WTC11 (cell line): ENCODE measurements around the gene CCDC191. TPM values are rescaled to one million over a fixed set of nuclear protein-coding genes. Genes with fewer than 3 reads are reported as not detected.

Experiments used
- ATAC-seq: fragments of 200-7000 bp; cut with Tn5 transposase; 2 replicates; pipeline ENCODE4 v1.10.0; 2021; ENCODE audit warnings: mild to moderate bottlenecking, moderate library complexity
- CTCF ChIA-PET: fragments of 300-600 bp; sonication (Branson Sonifier 250); formaldehyde crosslinking; loops from one replicate; lab custom pipeline; 2021; ENCODE audit warnings: antibody characterized with exemption; lab: Charles Lee
- POLR2A ChIA-PET: fragments of 350-600 bp; sonication (Branson Sonifier 250); formaldehyde crosslinking; loops from one replicate; lab custom pipeline; 2021; ENCODE audit warnings: antibody characterized with exemption; lab: Charles Lee
- DNase-seq: peaks from one replicate; pipeline ENCODE4 v3.0.0; 2021; ENCODE audit warnings: low spot score
- H3K27ac Mint-ChIP-seq: 2 replicates; pipeline ENCODE4 v1.8.0; 2021; ENCODE audit warnings: mixed read lengths
- H3K27me3 Mint-ChIP-seq: 2 replicates; pipeline ENCODE4 v1.8.0; 2021; ENCODE audit warnings: low read depth, mild to moderate bottlenecking, moderate library complexity, mixed read lengths
- H3K36me3 Mint-ChIP-seq: 2 replicates; pipeline ENCODE4 v1.8.0; 2021; ENCODE audit warnings: mixed read lengths
- H3K4me1 Mint-ChIP-seq: 2 replicates; pipeline ENCODE4 v1.8.0; 2022; ENCODE audit warnings: mixed read lengths
- H3K4me3 Mint-ChIP-seq: 2 replicates; pipeline ENCODE4 v1.8.0; 2021; ENCODE audit warnings: mild to moderate bottlenecking, moderate library complexity, mixed read lengths
- H3K9me3 Mint-ChIP-seq: 2 replicates; pipeline ENCODE4 v1.8.0; 2021; ENCODE audit warnings: mixed read lengths
- ATF1 ChIP-seq: sonication (generic); formaldehyde crosslinking; IDR thresholded peaks from 2 replicates; pipeline ENCODE4 v1.8.1; 2023; ENCODE audit warnings: mild to moderate bottlenecking, moderate library complexity, missing genetic modification reagents
- CREB1 ChIP-seq: sonication (generic); formaldehyde crosslinking; IDR thresholded peaks from 2 replicates; pipeline ENCODE4 v1.8.0; 2023; ENCODE audit warnings: mild to moderate bottlenecking, missing genetic modification reagents
- JAZF1 ChIP-seq: fragments of 250-450 bp; sonication (Bioruptor Pico); IDR thresholded peaks from 2 replicates; pipeline ENCODE4 v1.9.0; 2021; ENCODE audit warnings: moderate library complexity, mild to moderate bottlenecking, inconsistent platforms
- NR1H2 ChIP-seq: sonication (generic); formaldehyde crosslinking; IDR thresholded peaks from 2 replicates; pipeline ENCODE4 v1.9.0; 2021; ENCODE audit warnings: mild to moderate bottlenecking, moderate library complexity, missing genetic modification reagents
- SMAD4 ChIP-seq: sonication (generic); formaldehyde crosslinking; IDR thresholded peaks from 2 replicates; pipeline ENCODE4 v1.8.0; 2022; ENCODE audit warnings: mild to moderate bottlenecking, missing genetic modification reagents
- SOX15 ChIP-seq: fragments of 250-450 bp; sonication (Bioruptor Pico); IDR thresholded peaks from 2 replicates; pipeline ENCODE4 v1.9.0; 2021; ENCODE audit warnings: mild to moderate bottlenecking
- TP53 ChIP-seq: sonication (generic); formaldehyde crosslinking; IDR thresholded peaks from 2 replicates; pipeline ENCODE4 v1.8.1; 2023; ENCODE audit warnings: mild to moderate bottlenecking, missing genetic modification reagents
- ZBTB21 ChIP-seq: sonication (generic); formaldehyde crosslinking; IDR thresholded peaks from 2 replicates; pipeline ENCODE4 v1.8.1; 2023; ENCODE audit warnings: mild to moderate bottlenecking, missing genetic modification reagents, borderline replicate concordance
- ZNF138 ChIP-seq: sonication (generic); formaldehyde crosslinking; conservative IDR thresholded peaks from 2 replicates; pipeline ENCODE4 v1.8.1; 2022; ENCODE audit warnings: mild to moderate bottlenecking, moderate library complexity, missing genetic modification reagents
- ZNF423 ChIP-seq: fragments of 250-450 bp; sonication (Bioruptor Pico); IDR thresholded peaks from 2 replicates; pipeline ENCODE4 v2.1.2; 2022; ENCODE audit warnings: mild to moderate bottlenecking, moderate library complexity
- total RNA-seq: library from RNA; stranded (reverse); gene quantifications from 3 replicates; pipeline ENCODE4 v1.2.3, GENCODE V29; 2021
- TF ChIP-seq, protein P1 (sequence below): sonication (generic); formaldehyde crosslinking; IDR thresholded peaks from 2 replicates; pipeline ENCODE4 v1.8.0; 2023; ENCODE audit warnings: missing genetic modification reagents
- TF ChIP-seq, protein P2 (sequence below): sonication (generic); formaldehyde crosslinking; IDR thresholded peaks from 2 replicates; pipeline ENCODE4 v1.8.0; 2022; ENCODE audit warnings: mild to moderate bottlenecking, missing genetic modification reagents
- TF ChIP-seq, protein P3 (sequence below): fragments of 250-450 bp; sonication (Bioruptor Pico); IDR thresholded peaks from 2 replicates; pipeline ENCODE4 v1.8.0; 2021; ENCODE audit warnings: mild to moderate bottlenecking
- TF ChIP-seq, protein P4 (sequence below): sonication (generic); formaldehyde crosslinking; IDR thresholded peaks from 2 replicates; pipeline ENCODE4 v1.8.0; 2022; ENCODE audit warnings: mild to moderate bottlenecking, missing genetic modification reagents
- TF ChIP-seq, protein P5 (sequence below): sonication (generic); formaldehyde crosslinking; IDR thresholded peaks from 2 replicates; pipeline ENCODE4 v1.8.1; 2022; ENCODE audit warnings: low read depth, missing genetic modification reagents, borderline replicate concordance
- TF ChIP-seq, protein P6 (sequence below): sonication (generic); formaldehyde crosslinking; IDR thresholded peaks from 2 replicates; pipeline ENCODE4 v1.8.1; 2022; ENCODE audit warnings: missing genetic modification reagents, borderline replicate concordance
- TF ChIP-seq, protein P7 (sequence below): sonication (generic); formaldehyde crosslinking; IDR thresholded peaks from 2 replicates; pipeline ENCODE4 v1.8.1; 2023; ENCODE audit warnings: mild to moderate bottlenecking, missing genetic modification reagents, moderate library complexity
- TF ChIP-seq, protein P8 (sequence below): fragments of 200-600 bp; IDR thresholded peaks from 2 replicates; pipeline ENCODE4 v1.8.0; 2022; ENCODE audit warnings: antibody characterized with exemption
- TF ChIP-seq, protein P9 (sequence below): sonication (generic); formaldehyde crosslinking; conservative IDR thresholded peaks from 2 replicates; pipeline ENCODE4 v1.8.1; 2023; ENCODE audit warnings: mild to moderate bottlenecking, low read depth, missing genetic modification reagents, moderate library complexity
- TF ChIP-seq, protein P10 (sequence below): sonication (generic); formaldehyde crosslinking; IDR thresholded peaks from 2 replicates; pipeline ENCODE4 v1.8.1; 2022; ENCODE audit warnings: low read depth, mild to moderate bottlenecking, moderate library complexity, missing genetic modification reagents, borderline replicate concordance

The CCDC191 gene
- total RNA-seq, 1 experiment from 2014 or later = 1.6 TPM

DNA sequence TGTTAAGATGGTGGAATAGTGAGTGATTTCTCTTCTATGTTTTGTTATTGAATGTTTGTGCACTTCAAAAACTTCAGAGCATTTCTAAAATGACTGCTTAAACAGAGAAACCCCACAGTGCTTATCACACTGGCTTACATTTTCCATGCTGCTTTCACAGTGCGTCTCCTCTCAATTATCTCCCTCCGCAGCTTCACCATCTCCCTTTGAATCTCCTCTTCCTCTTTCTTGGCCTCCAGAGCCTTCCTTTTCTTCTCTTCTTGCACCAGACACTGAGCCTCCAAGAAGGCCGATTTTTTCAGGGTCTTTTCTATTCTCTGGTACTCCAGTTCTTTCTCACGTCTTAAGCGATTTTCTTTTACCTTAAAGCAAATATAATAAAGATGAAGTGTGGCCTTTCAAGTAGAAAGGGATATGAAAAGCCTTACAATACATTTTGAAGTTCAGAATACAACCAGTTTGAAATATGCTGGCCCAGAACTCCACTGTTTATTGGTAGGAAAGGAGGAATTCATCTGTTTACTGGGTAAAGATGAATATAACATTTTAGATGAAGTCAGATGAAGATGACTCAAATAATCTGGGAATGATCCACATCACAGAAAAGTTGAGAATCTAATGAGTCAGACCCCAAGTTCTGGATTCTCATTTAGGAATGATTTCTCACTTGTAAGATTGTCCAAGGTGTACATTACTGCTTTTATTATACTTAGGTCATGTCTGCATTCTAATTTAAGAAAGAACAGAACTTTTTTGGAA, 21.4 kb downstream of the CCDC191 start (continued):
- TF ChIP-seq, protein P1, sequence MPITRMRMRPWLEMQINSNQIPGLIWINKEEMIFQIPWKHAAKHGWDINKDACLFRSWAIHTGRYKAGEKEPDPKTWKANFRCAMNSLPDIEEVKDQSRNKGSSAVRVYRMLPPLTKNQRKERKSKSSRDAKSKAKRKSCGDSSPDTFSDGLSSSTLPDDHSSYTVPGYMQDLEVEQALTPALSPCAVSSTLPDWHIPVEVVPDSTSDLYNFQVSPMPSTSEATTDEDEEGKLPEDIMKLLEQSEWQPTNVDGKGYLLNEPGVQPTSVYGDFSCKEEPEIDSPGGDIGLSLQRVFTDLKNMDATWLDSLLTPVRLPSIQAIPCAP (CRISPR knock-in tag) = no peak
- TF ChIP-seq JAZF1 (CRISPR knock-in tag) = no peak
- TF ChIP-seq, protein P2, sequence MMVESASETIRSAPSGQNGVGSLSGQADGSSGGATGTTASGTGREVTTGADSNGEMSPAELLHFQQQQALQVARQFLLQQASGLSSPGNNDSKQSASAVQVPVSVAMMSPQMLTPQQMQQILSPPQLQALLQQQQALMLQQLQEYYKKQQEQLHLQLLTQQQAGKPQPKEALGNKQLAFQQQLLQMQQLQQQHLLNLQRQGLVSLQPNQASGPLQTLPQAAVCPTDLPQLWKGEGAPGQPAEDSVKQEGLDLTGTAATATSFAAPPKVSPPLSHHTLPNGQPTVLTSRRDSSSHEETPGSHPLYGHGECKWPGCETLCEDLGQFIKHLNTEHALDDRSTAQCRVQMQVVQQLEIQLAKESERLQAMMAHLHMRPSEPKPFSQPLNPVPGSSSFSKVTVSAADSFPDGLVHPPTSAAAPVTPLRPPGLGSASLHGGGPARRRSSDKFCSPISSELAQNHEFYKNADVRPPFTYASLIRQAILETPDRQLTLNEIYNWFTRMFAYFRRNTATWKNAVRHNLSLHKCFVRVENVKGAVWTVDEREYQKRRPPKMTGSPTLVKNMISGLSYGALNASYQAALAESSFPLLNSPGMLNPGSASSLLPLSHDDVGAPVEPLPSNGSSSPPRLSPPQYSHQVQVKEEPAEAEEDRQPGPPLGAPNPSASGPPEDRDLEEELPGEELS = no peak
- TF ChIP-seq ZBTB21 (CRISPR knock-in tag) = no peak
- TF ChIP-seq, protein P3, sequence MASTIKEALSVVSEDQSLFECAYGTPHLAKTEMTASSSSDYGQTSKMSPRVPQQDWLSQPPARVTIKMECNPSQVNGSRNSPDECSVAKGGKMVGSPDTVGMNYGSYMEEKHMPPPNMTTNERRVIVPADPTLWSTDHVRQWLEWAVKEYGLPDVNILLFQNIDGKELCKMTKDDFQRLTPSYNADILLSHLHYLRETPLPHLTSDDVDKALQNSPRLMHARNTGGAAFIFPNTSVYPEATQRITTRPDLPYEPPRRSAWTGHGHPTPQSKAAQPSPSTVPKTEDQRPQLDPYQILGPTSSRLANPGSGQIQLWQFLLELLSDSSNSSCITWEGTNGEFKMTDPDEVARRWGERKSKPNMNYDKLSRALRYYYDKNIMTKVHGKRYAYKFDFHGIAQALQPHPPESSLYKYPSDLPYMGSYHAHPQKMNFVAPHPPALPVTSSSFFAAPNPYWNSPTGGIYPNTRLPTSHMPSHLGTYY (CRISPR knock-in tag) = no peak
- TF ChIP-seq SOX15 (CRISPR knock-in tag) = no peak
- TF ChIP-seq, protein P4, sequence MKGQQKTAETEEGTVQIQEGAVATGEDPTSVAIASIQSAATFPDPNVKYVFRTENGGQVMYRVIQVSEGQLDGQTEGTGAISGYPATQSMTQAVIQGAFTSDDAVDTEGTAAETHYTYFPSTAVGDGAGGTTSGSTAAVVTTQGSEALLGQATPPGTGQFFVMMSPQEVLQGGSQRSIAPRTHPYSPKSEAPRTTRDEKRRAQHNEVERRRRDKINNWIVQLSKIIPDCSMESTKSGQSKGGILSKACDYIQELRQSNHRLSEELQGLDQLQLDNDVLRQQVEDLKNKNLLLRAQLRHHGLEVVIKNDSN = no peak
- no peak for TF ChIP-seq CREB1 (CRISPR knock-in tag)

DNA sequence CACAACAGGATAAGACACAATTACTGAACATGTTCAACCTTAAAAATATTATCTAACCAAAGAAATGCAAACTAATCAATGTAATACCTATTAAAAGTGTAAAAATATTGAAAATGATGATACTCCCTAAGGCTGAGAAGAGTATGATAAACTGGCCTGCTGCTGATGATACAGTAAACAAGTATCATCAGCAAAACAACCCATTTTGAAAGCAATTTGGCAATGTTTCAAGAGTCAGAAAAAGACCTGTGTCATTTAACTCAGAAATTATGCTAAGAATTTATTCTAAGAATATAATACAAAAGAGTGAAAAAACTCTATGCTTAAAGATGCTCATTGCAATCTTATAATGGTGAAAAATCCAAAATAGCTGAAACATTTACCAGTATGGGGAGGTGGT, 22.1 kb downstream of the CCDC191 start:
- DNase-seq (no peak), ATAC-seq (no peak)
- peaks cover 3% of the 10 kb centered on the region for H3K9me3 Mint-ChIP-seq
- ChIA-PET CTCF (no interaction called here), POLR2A (no interaction called here)
- H3K36me3 Mint-ChIP-seq = no peaks in the 10 kb centered on the region
- H3K27ac Mint-ChIP-seq = no peak overlapping the region
- H3K27me3 Mint-ChIP-seq = no peaks in the 10 kb centered on the region
- H3K4me1 Mint-ChIP-seq = peaks cover 14% of the 10 kb centered on the region
- no peak overlapping the region for H3K4me3 Mint-ChIP-seq
- TF ChIP-seq, protein P5, sequence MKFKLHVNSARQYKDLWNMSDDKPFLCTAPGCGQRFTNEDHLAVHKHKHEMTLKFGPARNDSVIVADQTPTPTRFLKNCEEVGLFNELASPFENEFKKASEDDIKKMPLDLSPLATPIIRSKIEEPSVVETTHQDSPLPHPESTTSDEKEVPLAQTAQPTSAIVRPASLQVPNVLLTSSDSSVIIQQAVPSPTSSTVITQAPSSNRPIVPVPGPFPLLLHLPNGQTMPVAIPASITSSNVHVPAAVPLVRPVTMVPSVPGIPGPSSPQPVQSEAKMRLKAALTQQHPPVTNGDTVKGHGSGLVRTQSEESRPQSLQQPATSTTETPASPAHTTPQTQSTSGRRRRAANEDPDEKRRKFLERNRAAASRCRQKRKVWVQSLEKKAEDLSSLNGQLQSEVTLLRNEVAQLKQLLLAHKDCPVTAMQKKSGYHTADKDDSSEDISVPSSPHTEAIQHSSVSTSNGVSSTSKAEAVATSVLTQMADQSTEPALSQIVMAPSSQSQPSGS (CRISPR knock-in tag) = no peak
- TF ChIP-seq ZNF423 (CRISPR knock-in tag) (no peak), SMAD4 (CRISPR knock-in tag) (no peak), NR1H2 (CRISPR knock-in tag) (no peak), ATF1 (CRISPR knock-in tag) (no peak), ZNF138 (no peak), TP53 (CRISPR knock-in tag) (no peak)
- TF ChIP-seq, protein P6, sequence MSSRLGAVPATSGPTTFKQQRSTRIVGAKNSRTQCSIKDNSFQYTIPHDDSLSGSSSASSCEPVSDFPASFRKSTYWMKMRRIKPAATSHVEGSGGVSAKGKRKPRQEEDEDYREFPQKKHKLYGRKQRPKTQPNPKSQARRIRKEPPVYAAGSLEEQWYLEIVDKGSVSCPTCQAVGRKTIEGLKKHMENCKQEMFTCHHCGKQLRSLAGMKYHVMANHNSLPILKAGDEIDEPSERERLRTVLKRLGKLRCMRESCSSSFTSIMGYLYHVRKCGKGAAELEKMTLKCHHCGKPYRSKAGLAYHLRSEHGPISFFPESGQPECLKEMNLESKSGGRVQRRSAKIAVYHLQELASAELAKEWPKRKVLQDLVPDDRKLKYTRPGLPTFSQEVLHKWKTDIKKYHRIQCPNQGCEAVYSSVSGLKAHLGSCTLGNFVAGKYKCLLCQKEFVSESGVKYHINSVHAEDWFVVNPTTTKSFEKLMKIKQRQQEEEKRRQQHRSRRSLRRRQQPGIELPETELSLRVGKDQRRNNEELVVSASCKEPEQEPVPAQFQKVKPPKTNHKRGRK (CRISPR knock-in tag) = no peak
- TF ChIP-seq, protein P7, sequence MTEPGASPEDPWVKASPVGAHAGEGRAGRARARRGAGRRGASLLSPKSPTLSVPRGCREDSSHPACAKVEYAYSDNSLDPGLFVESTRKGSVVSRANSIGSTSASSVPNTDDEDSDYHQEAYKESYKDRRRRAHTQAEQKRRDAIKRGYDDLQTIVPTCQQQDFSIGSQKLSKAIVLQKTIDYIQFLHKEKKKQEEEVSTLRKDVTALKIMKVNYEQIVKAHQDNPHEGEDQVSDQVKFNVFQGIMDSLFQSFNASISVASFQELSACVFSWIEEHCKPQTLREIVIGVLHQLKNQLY (CRISPR knock-in tag) = no peak
- TF ChIP-seq, protein P8, sequence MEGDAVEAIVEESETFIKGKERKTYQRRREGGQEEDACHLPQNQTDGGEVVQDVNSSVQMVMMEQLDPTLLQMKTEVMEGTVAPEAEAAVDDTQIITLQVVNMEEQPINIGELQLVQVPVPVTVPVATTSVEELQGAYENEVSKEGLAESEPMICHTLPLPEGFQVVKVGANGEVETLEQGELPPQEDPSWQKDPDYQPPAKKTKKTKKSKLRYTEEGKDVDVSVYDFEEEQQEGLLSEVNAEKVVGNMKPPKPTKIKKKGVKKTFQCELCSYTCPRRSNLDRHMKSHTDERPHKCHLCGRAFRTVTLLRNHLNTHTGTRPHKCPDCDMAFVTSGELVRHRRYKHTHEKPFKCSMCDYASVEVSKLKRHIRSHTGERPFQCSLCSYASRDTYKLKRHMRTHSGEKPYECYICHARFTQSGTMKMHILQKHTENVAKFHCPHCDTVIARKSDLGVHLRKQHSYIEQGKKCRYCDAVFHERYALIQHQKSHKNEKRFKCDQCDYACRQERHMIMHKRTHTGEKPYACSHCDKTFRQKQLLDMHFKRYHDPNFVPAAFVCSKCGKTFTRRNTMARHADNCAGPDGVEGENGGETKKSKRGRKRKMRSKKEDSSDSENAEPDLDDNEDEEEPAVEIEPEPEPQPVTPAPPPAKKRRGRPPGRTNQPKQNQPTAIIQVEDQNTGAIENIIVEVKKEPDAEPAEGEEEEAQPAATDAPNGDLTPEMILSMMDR = no peak
- TF ChIP-seq, protein P9, sequence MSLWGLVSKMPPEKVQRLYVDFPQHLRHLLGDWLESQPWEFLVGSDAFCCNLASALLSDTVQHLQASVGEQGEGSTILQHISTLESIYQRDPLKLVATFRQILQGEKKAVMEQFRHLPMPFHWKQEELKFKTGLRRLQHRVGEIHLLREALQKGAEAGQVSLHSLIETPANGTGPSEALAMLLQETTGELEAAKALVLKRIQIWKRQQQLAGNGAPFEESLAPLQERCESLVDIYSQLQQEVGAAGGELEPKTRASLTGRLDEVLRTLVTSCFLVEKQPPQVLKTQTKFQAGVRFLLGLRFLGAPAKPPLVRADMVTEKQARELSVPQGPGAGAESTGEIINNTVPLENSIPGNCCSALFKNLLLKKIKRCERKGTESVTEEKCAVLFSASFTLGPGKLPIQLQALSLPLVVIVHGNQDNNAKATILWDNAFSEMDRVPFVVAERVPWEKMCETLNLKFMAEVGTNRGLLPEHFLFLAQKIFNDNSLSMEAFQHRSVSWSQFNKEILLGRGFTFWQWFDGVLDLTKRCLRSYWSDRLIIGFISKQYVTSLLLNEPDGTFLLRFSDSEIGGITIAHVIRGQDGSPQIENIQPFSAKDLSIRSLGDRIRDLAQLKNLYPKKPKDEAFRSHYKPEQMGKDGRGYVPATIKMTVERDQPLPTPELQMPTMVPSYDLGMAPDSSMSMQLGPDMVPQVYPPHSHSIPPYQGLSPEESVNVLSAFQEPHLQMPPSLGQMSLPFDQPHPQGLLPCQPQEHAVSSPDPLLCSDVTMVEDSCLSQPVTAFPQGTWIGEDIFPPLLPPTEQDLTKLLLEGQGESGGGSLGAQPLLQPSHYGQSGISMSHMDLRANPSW (CRISPR knock-in tag) = no peak
- TF ChIP-seq, protein P10, sequence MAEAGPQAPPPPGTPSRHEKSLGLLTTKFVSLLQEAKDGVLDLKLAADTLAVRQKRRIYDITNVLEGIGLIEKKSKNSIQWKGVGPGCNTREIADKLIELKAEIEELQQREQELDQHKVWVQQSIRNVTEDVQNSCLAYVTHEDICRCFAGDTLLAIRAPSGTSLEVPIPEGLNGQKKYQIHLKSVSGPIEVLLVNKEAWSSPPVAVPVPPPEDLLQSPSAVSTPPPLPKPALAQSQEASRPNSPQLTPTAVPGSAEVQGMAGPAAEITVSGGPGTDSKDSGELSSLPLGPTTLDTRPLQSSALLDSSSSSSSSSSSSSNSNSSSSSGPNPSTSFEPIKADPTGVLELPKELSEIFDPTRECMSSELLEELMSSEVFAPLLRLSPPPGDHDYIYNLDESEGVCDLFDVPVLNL (CRISPR knock-in tag) = no peak
- TF ChIP-seq, protein P4 = no peak
